IPS-20b (cell line): ENCODE measurements around the gene RPS3A.

Source experiments
- H3K27ac ChIP-seq: one replicate; pipeline ENCODE4 v1.5.1; 2013; ENCODE audit warnings: low read length
- H3K27me3 ChIP-seq: 2 replicates; pipeline ENCODE4 v1.6.1; 2013; ENCODE audit warnings: mild to moderate bottlenecking, low read length, inconsistent platforms; ENCODE audit not compliant: insufficient read depth
- H3K36me3 ChIP-seq: 2 replicates; pipeline ENCODE4 v1.6.1; 2013; ENCODE audit warnings: low read depth, mild to moderate bottlenecking, inconsistent platforms, low read length, moderate library complexity; ENCODE audit not compliant: insufficient read depth
- H3K4me1 ChIP-seq: 2 replicates; pipeline ENCODE4 v1.6.1; 2013; ENCODE audit warnings: mild to moderate bottlenecking, control low read depth, inconsistent platforms, low read length, moderate library complexity; ENCODE audit not compliant: insufficient read depth
- H3K4me3 ChIP-seq: 2 replicates; pipeline ENCODE4 v1.5.1; 2013; ENCODE audit warnings: mild to moderate bottlenecking, low read length, inconsistent platforms
- H3K9ac ChIP-seq: 2 replicates; pipeline ENCODE4 v1.6.1; 2013; ENCODE audit warnings: low read depth, mild to moderate bottlenecking, inconsistent platforms, low read length, moderate library complexity
- H3K9me3 ChIP-seq: 2 replicates; pipeline ENCODE4 v1.6.1; 2013; ENCODE audit warnings: mild to moderate bottlenecking, low read depth, low read length, inconsistent platforms; ENCODE audit not compliant: insufficient read depth

Gene RPS3A

GRCh38 chr4:151095142-151095541 is 4.3 kb upstream of the RPS3A start:
- peaks cover 5% of the 10 kb centered on the region for H3K36me3 ChIP-seq
- H3K27me3 ChIP-seq = no peaks in the 10 kb centered on the region
- no peaks in the 10 kb centered on the region for H3K4me1 ChIP-seq
- no peak overlapping the region for H3K4me3 ChIP-seq
- H3K9ac ChIP-seq = no peak overlapping the region
- no peaks in the 10 kb centered on the region for H3K9me3 ChIP-seq
- no peak overlapping the region for H3K27ac ChIP-seq

GRCh38 chr4:151097759-151098158 is 1.7 kb upstream of the RPS3A start:
- no peak overlapping the region for H3K9ac ChIP-seq
- H3K4me3 ChIP-seq = no peak overlapping the region
- H3K9me3 ChIP-seq = no peaks in the 10 kb centered on the region
- H3K4me1 ChIP-seq = peaks cover 5% of the 10 kb centered on the region; the same call in 1 of the 2 replicates
- H3K27me3 ChIP-seq = no peaks in the 10 kb centered on the region
- H3K27ac ChIP-seq = no peak overlapping the region
- peaks cover 31% of the 10 kb centered on the region for H3K36me3 ChIP-seq

DNA sequence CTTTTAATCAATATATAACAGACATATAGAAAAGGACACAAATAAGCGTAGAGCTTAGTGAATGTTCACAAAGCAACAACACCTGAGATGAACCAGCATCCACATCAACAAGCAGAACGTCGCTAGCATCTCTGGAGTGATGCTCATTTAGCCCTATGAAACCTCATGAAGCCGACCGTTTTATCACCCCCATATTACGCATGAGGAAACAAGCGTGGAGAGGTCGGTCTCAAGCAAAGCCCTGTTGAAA is 524 bp upstream of the RPS3A start:
- Histone ChIP-seq H3K27ac (peak overlapping the region; percentile 52), H3K27me3 (no peaks in the 10 kb centered on the region), H3K9me3 (no peaks in the 10 kb centered on the region), H3K4me3 (peak overlapping the region; percentile 96), H3K36me3 (peaks cover 42% of the 10 kb centered on the region), H3K9ac (peak overlapping the region; percentile 62), H3K4me1 (peaks cover 5% of the 10 kb centered on the region; the same call in 1 of the 2 replicates)

DNA sequence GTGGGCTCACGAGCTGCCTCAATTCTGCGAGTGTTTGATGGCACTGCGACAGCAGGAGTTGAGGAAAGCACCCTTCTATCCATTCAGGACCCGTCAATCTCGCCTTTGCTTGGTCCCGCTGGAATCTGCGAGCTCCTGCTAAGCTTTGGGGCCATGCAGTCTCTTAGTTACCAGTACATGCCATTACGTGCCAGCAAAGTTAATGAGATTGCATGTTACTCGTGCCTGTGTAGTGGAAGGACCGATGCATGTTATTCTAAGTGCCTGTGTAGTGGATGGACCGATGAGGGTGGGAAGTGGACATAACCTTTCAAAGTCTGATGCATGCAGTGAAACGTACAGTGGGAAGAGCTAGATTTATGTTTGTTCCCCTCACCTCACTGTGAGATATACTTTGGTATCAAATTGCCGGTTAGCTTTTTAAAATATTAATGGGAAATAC is 569 bp downstream of the RPS3A start:
- H3K9me3 ChIP-seq = no peaks in the 10 kb centered on the region
- peak overlapping the region; percentile 100 for H3K9ac ChIP-seq
- peak overlapping the region; percentile 93 for H3K27ac ChIP-seq
- peaks cover 53% of the 10 kb centered on the region for H3K36me3 ChIP-seq
- peak overlapping the region; percentile 96 for H3K4me3 ChIP-seq
- H3K4me1 ChIP-seq = peaks cover 5% of the 10 kb centered on the region; the same call in 1 of the 2 replicates
- no peaks in the 10 kb centered on the region for H3K27me3 ChIP-seq

DNA sequence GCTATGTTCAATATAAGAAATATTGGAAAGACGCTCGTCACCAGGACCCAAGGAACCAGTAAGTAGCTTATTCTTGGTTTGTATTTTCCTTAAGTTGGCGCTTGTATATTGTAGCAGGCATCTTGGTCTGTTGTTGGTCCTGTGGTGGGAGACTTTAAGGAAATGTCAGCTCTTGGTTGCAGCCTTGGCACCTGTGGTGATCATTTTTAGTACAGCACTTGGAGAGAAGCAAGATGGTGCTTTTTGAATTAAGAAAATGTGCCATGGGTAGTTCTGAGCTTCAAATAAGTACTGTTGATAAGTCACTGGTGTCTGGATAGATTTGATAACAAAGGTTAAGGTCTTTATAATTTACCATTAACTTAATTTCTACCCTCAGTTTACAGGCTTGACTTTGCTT is 1.1 kb downstream of the RPS3A start:
- Histone ChIP-seq H3K9ac (peak overlapping the region; percentile 100), H3K36me3 (peaks cover 59% of the 10 kb centered on the region), H3K4me3 (peak overlapping the region; percentile 96), H3K9me3 (no peaks in the 10 kb centered on the region), H3K4me1 (peaks cover 5% of the 10 kb centered on the region; the same call in 1 of the 2 replicates), H3K27me3 (no peaks in the 10 kb centered on the region), H3K27ac (peak overlapping the region; percentile 93)

- H3K9ac ChIP-seq = no peak overlapping the region
- peaks cover 88% of the 10 kb centered on the region for H3K36me3 ChIP-seq
- H3K27ac ChIP-seq = no peak overlapping the region
- no peak overlapping the region for H3K4me3 ChIP-seq
- no peaks in the 10 kb centered on the region for H3K9me3 ChIP-seq
- H3K27me3 ChIP-seq = no peaks in the 10 kb centered on the region
- peaks cover 5% of the 10 kb centered on the region; the same call in 1 of the 2 replicates for H3K4me1 ChIP-seq
These were observed 4.3 kb downstream of the RPS3A start for GRCh38 chr4:151103758-151104157.

DNA sequence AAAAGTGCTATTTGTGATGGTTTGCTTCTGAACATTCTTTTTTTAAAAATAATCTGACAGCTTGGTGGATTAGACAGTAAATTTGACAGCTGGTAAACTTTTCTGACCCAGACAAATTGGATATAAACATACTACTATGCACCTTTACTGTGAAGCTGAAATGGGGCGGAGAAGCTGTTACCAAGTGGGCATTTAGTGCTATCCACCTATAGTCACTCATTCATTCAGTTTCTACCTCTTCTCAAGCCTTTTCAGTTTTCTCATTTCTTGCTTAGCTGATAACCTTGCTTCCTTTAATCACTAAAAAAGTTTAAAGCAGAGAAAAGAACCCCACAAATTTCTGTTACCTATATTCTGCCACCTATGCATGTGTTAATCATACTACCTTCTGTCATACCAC is 5.2 kb downstream of the RPS3A start:
- H3K4me3 ChIP-seq = no peak overlapping the region
- H3K27me3 ChIP-seq = no peaks in the 10 kb centered on the region
- no peak overlapping the region for H3K27ac ChIP-seq
- H3K4me1 ChIP-seq = peaks cover 5% of the 10 kb centered on the region; the same call in 1 of the 2 replicates
- H3K36me3 ChIP-seq = peaks cover 88% of the 10 kb centered on the region
- no peaks in the 10 kb centered on the region for H3K9me3 ChIP-seq
- no peak overlapping the region for H3K9ac ChIP-seq

- no peak overlapping the region for H3K4me3 ChIP-seq
- H3K27ac ChIP-seq = no peak overlapping the region
- no peaks in the 10 kb centered on the region for H3K9me3 ChIP-seq
- no peak overlapping the region for H3K9ac ChIP-seq
- no peaks in the 10 kb centered on the region for H3K27me3 ChIP-seq
- H3K4me1 ChIP-seq = peaks cover 5% of the 10 kb centered on the region; the same call in 1 of the 2 replicates
- peaks cover 87% of the 10 kb centered on the region for H3K36me3 ChIP-seq
These were observed 6.1 kb downstream of the RPS3A start for GRCh38 chr4:151105454-151106032.

GRCh38 chr4:151107063-151107462 is 7.6 kb downstream of the RPS3A start:
- Histone ChIP-seq H3K4me1 (no peaks in the 10 kb centered on the region), H3K9me3 (no peaks in the 10 kb centered on the region), H3K4me3 (no peak overlapping the region), H3K27me3 (no peaks in the 10 kb centered on the region), H3K36me3 (peaks cover 76% of the 10 kb centered on the region), H3K9ac (no peak overlapping the region), H3K27ac (no peak overlapping the region)

- peaks cover 70% of the 10 kb centered on the region for H3K36me3 ChIP-seq
- no peak overlapping the region for H3K9ac ChIP-seq
These were observed 10.8 kb downstream of the RPS3A start for GRCh38 chr4:151110236-151110635.

DNA sequence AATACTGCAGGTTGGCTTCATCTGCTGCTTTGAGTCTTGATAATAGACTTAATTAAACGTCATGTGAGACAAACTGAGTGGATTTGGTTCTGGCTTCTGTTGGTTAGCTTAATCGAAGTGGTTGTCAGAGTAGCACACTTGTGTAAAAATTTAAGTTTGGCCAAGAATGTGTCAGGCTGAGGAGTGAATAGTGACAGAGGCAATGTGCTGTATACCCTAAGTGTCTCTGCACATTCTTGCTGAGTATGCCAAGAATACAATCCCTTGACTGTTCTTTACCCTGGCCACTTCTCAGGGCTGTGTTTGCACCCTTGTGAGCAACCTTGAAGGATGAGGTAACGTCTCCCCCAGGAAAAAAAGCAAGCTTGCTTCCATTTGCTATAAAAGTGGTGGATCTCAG is 14.9 kb downstream of the RPS3A start:
- Histone ChIP-seq H3K4me1 (no peaks in the 10 kb centered on the region), H3K27me3 (no peaks in the 10 kb centered on the region), H3K27ac (no peak overlapping the region), H3K4me3 (no peak overlapping the region), H3K9me3 (no peaks in the 10 kb centered on the region), H3K36me3 (peaks cover 37% of the 10 kb centered on the region), H3K9ac (no peak overlapping the region)

More at GRCh38 chr4:151110236-151110635, 10.8 kb downstream of the RPS3A start:
- H3K4me1 ChIP-seq = no peaks in the 10 kb centered on the region
- no peaks in the 10 kb centered on the region for H3K9me3 ChIP-seq
- no peak overlapping the region for H3K4me3 ChIP-seq
- H3K27me3 ChIP-seq = no peaks in the 10 kb centered on the region
- no peak overlapping the region for H3K27ac ChIP-seq

- no peaks in the 10 kb centered on the region for H3K4me1 ChIP-seq
- no peaks in the 10 kb centered on the region for H3K27me3 ChIP-seq
- peaks cover 40% of the 10 kb centered on the region for H3K36me3 ChIP-seq
- H3K9me3 ChIP-seq = no peaks in the 10 kb centered on the region
- no peak overlapping the region for H3K9ac ChIP-seq
- no peak overlapping the region for H3K27ac ChIP-seq
- H3K4me3 ChIP-seq = no peak overlapping the region
These were observed 15.6 kb downstream of the RPS3A start for GRCh38 chr4:151114986-151115385.
